Neural crest cell (in vitro differentiated cells): ENCODE measurements around the gene MTA1. TPM values are rescaled to one million over a fixed set of nuclear protein-coding genes. Genes with fewer than 3 reads are reported as not detected.

Source experiments
- DNase-seq: peaks from one replicate; pipeline ENCODE4 v3.0.0; 2021; ENCODE audit warnings: low read depth, mixed read lengths, low spot score
- H3K27ac Mint-ChIP-seq: one replicate; pipeline ENCODE4 v1.8.0; 2021; ENCODE audit warnings: mild to moderate bottlenecking, mixed read lengths; ENCODE audit not compliant: unreplicated experiment
- H3K27me3 Mint-ChIP-seq: 2 replicates; pipeline ENCODE4 v1.8.0; 2021; ENCODE audit warnings: low read depth, mild to moderate bottlenecking, mixed read lengths
- H3K36me3 Mint-ChIP-seq: 2 replicates; pipeline ENCODE4 v1.8.0; 2021; ENCODE audit warnings: low read depth, mild to moderate bottlenecking, mixed read lengths
- H3K4me1 Mint-ChIP-seq: 2 replicates; pipeline ENCODE4 v1.8.0; 2021; ENCODE audit warnings: mixed read lengths
- H3K4me3 Mint-ChIP-seq: one replicate; pipeline ENCODE4 v1.8.0; 2021; ENCODE audit warnings: mild to moderate bottlenecking, mixed read lengths
- H3K9me3 Mint-ChIP-seq: 2 replicates; pipeline ENCODE4 v1.8.0; 2021; ENCODE audit warnings: mixed read lengths
- CTCF ChIP-seq: fragments of 200-600 bp; sonication (generic); conservative IDR thresholded peaks from 2 replicates; pipeline ENCODE4 v1.5.0; 2021; ENCODE audit warnings: antibody characterized with exemption, mild to moderate bottlenecking
- total RNA-seq: library from RNA; stranded (reverse); gene quantifications from 2 replicates; pipeline ENCODE4 v1.2.1, GENCODE V29; 2021

Gene MTA1
- total RNA-seq, 1 donor from 2014 or later: 246 TPM

GRCh38 chr14:105475269-105476096 is 55.9 kb downstream of the MTA1 start:
- Mint-ChIP-seq H3K4me3 (peak overlapping the region; percentile 77), H3K27me3 (peaks cover 24% of the 10 kb centered on the region), H3K36me3 (no peaks in the 10 kb centered on the region), H3K9me3 (no peaks in the 10 kb centered on the region), H3K4me1 (no peaks in the 10 kb centered on the region), H3K27ac (peak overlapping the region; percentile 71)
- no peak for DNase-seq
- no peak for TF ChIP-seq CTCF

GRCh38 chr14:105476097-105476830 is 56.6 kb downstream of the MTA1 start:
- no peak for DNase-seq

GRCh38 chr14:105476831-105477659 is 57.4 kb downstream of the MTA1 start:
- TF ChIP-seq CTCF: no peak
- Mint-ChIP-seq H3K27ac (no peak overlapping the region), H3K9me3 (no peaks in the 10 kb centered on the region), H3K4me1 (peaks cover 11% of the 10 kb centered on the region), H3K4me3 (peak overlapping the region; percentile 77), H3K27me3 (peaks cover 34% of the 10 kb centered on the region), H3K36me3 (no peaks in the 10 kb centered on the region)
- no peak for DNase-seq

More at GRCh38 chr14:105476097-105476830, 56.6 kb downstream of the MTA1 start:
- H3K4me3 Mint-ChIP-seq: peak overlapping the region; percentile 77
- H3K27ac Mint-ChIP-seq: no peak overlapping the region
- H3K36me3 Mint-ChIP-seq: no peaks in the 10 kb centered on the region
- no peak for TF ChIP-seq CTCF
- H3K4me1 Mint-ChIP-seq: peaks cover 6% of the 10 kb centered on the region
- peaks cover 30% of the 10 kb centered on the region for H3K27me3 Mint-ChIP-seq
- H3K9me3 Mint-ChIP-seq: no peaks in the 10 kb centered on the region

GRCh38 chr14:105477660-105478397 is 58.2 kb downstream of the MTA1 start:
- no peak for DNase-seq
- no peak for TF ChIP-seq CTCF
- Mint-ChIP-seq H3K4me1 (peaks cover 16% of the 10 kb centered on the region), H3K36me3 (no peaks in the 10 kb centered on the region), H3K27ac (no peak overlapping the region), H3K27me3 (peaks cover 38% of the 10 kb centered on the region), H3K9me3 (no peaks in the 10 kb centered on the region), H3K4me3 (no peak overlapping the region)
